GM19023 (cell line): Measurements from ENCODE around the gene TEX30.

Experiments used
- ATAC-seq: cut with Tn5 transposase; IDR thresholded peaks from one replicate; pipeline ENCODE4 v1.9.1; 2021; ENCODE audit warnings: mild to moderate bottlenecking, moderate library complexity; ENCODE audit not compliant: unreplicated experiment

Gene TEX30

GRCh38 chr13:102721800-102722231 lies 51.8 kb downstream of the TEX30 start:
- ATAC-seq: no peak

GRCh38 chr13:102718746-102719145 lies 54.8 kb downstream of the TEX30 start:
- ATAC-seq: no peak
